Ovary (tissue), 3 donors: ENCODE data around the gene CXCR2.

ENCODE experiments used
- CTCF ChIP-seq, 3 donors: fragments of 450-650 bp in 2 of 3; fragments of 200-600 bp in 1 of 3; IDR thresholded peaks; one replicate each; pipeline versions ENCODE4 v1.5.1 to v1.8.0; 2016 to 2022; ENCODE audit warnings: antibody characterized with exemption in 3 of 3, mild to moderate bottlenecking in 1 of 3
- EP300 ChIP-seq: sonication (generic); formaldehyde crosslinking; IDR thresholded peaks from one replicate; pipeline ENCODE4 v1.6.1; 2017; ENCODE audit warnings: antibody characterized with exemption
- POLR2A ChIP-seq: fragments of 450-650 bp; IDR thresholded peaks from one replicate; pipeline ENCODE4 v1.6.1; 2017; ENCODE audit warnings: antibody characterized with exemption, mild to moderate bottlenecking, moderate library complexity
- donor health status: DM: no; HTN: no; CAD: no.

- no peak for TF ChIP-seq POLR2A
- TF ChIP-seq CTCF (IDR thresholded peaks at IDR 0.05), result no peak
- no peak for TF ChIP-seq EP300
Measured at GRCh38 chr2:218152777-218153176, 26.9 kb downstream of the CXCR2 start.
